ENCODE results near the gene SLC12A2.
A peak's percentile ranks its signal among the peaks of the same experiment; 100 is the strongest.

The SLC12A2 gene

DNA sequence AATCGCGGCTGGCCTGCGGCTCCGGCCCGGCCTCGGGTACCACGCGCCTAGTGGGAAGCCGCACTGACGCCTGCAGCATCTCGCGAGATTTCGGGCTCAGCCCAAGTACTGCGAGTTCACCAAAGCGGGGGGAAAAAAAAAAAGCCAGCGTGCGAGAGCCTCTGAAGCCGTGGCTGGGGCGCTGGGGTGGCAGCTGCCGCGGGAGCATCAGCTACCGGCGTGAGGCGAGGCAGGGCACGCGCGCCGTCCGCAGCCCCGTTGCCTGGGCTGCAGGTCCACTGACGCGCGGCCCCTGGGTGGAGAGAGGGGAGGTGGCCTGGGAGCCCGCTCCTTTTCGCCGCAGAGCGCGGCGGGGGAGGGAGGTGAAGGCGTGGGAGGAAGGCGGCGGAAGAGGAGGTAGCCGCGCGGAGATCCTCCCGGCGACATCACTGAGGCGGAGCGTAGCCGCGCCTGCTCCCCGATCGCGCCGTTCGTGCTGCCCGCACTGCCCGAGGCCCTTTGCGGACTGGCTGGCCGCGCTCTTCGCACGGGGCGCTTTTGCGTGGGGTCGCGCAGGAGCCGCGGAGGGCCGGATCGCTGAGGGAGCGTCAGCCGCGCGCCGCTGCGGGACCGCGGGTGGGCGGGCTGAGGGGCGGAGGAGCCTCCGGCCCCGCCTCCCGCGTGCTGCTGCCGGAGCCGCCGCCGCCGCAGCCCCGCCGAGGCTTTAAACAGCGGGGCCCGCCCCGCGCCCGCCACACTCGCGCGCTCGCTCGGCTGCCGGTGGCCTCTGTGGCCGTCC is at the start of gene SLC12A2:
Gene SLC12A2 (plus strand): TSS at position 734 of the 778 bp plus-strand sequence. CDS start 189 bp downstream, outside the sequence.
- peak within 1 kb of the TSS; percentile 74 for H3K4me3 ChIP-seq (ENCODE audit: low read depth, low read length)

DNA sequence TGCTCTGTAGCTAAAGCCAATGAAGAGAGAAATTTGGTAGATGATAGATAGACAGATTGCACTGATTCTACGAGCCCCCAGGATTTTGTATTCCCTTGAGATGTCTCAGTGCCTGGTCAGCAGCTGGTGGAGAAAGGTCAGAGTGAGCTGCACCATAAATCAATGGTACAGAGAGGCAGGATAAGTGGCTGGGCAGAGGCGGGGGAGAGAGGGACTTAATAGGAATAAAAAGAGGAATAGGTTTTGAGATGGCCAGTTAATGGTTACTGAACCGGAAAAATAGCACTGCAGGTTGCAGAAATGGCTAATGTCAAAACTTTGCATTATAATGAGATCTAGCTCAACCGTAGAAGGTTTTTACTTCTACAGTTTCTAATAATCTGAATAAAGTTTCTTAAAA is 47.9 kb upstream of the SLC12A2 start:
- no peak overlapping the region for H3K4me3 ChIP-seq (ENCODE audit: low read depth, low read length)

GRCh38 chr5:128036950-128037349 is 46.6 kb upstream of the SLC12A2 start:
- no peak overlapping the region for H3K4me3 ChIP-seq (ENCODE audit: low read depth, low read length)

DNA sequence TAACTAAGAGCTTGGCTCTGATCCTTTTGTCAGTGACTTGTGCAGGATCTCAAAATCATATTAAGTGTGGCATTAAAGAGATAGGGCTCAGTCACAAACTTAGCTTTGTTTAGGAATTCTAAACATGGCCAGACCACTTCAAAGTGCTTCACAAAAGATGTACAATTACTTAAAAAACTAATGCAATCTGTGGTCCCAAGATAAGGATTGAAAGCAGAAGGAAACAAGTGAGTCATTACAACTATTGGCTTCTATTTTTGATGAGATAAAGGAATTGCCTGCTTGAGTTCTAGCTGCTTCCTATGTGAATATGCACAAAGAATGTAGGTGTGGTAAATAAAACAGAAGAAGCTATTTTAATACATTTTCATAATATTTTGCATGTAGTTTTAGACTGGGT is 44.9 kb upstream of the SLC12A2 start:
- H3K4me3 ChIP-seq (ENCODE audit: low read depth, low read length), result no peak overlapping the region

DNA sequence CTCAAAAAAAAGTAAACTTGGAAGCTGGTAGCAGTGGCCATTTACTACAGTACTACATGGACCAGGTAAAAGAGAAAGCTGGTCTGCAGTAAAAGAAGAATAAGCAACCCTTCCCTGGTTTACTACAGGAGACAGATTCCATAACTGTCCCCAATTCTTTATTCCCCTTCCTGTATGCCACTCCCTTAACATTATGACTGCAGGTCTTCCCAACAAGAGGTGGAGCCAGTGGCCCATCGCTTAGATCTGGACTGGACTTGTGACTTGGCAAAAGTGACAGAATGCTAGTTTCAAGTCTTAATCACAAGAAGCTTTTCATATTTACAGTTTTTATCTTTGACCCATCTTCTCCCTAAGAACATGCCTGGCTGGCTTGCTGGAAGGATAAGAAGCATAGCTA is 42.6 kb upstream of the SLC12A2 start:
- H3K4me3 ChIP-seq (ENCODE audit: low read depth, low read length), result no peak overlapping the region

DNA sequence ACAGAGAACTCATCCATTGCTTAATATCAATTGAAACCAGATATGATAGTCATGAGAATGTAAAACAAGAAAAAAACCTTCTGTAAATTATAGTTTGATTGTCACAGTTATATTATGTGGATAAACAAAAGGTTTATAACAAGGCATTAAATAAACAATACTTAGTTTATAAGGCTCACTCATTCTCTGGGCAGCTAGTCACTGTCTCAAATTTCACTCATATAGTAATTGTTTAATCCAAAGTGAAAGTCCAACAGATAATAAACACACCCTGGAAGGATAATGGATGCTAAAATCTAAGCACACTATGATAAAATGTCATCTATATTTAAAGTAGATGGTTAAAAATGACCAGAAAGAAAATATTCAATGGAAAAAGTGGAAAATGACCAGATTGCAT is 30.8 kb upstream of the SLC12A2 start:
- no peak overlapping the region for H3K4me3 ChIP-seq (ENCODE audit: low read depth, low read length)

DNA sequence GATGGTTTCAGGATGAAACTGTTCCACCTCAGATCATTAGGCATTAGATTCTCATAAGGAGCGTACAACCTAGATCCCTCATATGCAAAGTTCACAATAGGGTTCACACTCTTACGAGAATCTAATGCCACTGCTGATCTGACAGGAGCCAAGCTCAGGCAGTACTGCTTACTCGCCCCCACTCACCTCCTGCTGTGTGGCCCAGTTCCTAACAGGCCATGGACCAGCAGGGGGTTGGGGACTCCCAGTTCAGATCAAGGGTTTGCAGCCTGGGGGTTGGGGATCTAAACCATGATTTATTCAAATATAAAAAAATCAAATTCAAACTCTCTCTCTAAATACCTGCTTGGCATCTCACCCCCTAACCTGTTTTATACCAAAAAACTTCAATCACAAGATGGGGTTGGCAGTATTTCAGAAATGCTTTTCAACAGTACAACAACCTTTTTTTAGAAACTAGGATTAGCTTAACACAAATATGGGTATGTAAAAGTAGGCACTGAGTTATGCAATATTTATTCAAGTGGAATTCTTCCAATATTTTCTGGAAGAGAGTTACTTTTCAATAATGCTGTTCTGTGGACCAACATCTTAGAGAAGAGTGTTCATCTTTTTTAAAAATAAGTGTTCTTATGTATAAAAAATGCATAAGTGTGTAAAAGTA is 30.1 kb upstream of the SLC12A2 start:
- no peak overlapping the region for H3K4me3 ChIP-seq (ENCODE audit: low read depth, low read length)

DNA sequence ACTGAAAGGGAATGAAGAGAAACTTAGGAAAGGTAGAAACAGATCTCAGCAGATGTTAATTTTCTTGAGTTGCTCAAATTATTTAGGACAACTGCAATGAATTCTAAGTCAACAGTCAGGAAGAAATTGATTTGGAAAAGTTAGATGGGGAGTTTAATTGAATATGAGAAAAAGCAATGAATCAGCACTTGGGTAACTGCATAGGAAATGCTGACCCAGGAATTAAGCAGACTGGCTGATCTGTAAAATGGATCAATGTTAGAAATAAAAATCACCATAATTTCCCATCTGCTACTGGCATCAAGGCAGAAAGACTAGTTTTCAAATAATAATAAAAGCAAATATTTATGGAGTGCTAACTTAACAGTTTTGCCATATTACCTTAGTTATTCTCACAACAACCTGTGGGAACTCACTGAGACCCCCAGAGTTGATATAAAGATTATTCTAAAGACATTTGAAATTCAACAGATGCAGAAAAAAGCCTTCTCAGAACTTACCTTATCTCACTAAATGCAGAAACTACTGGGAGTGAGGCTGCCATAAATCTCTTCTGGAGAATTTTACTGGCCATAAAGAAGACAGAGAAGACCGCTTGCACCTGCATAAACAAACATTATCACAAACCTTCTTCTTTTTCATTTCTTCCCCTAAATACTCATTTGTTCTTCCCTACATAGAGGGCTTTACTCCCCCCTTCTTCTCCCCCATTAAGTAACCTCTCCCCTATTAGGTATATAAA is 22.8 kb upstream of the SLC12A2 start:
- H3K4me3 ChIP-seq (ENCODE audit: low read depth, low read length), result no peak overlapping the region

DNA sequence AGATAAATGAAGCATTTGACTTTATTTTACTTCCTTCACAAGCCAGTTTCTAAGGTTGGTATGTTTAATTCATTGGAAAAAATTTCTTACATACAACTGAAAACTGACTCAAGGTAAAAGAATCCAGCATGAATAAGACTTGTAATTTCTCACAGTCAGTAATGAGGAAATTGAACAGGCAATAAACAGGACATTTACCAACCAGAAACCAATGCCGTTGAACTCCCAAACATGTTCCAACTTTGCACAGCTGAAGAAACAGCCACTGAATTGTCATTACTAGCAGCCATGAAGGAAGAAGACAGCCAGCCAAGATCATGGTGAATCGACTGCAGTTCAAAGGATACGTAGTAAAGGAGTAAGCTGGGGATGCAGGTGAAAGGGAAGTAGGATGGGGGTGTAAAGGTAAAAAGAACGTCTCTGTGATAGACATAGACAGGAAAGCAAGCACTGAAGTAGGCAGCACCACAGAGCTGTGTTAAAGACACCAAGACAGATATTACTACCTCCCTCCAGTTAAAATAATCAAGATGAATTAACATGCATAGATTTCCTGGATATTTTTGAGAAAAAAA is 21.3 kb upstream of the SLC12A2 start:
- no peak overlapping the region for H3K4me3 ChIP-seq (ENCODE audit: low read depth, low read length)

GRCh38 chr5:128074171-128074570 is 9.4 kb upstream of the SLC12A2 start:
- H3K4me3 ChIP-seq (ENCODE audit: low read depth, low read length), result no peak overlapping the region

DNA sequence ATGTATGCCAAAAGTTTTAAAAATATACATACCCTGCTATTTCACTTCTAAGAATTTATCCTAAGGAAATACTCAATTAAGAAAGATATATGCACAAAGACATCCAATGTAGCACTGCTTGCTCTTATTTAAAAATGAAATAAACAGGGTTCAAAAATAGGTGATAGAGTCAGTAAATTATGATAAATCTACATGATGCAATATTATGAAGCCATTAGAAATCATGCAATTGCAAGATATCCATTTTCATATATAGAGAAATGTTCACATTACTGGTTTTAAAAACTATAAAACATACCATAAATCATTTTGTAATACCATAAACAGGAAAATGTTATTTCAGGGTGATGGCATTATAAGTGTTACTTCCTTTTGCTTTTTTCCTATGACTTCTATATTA is 8.6 kb upstream of the SLC12A2 start:
- H3K4me3 ChIP-seq (ENCODE audit: low read depth, low read length), result no peak overlapping the region

- H3K4me3 ChIP-seq (ENCODE audit: low read depth, low read length), result no peak overlapping the region
Observed at GRCh38 chr5:128077526-128077925, 6.0 kb upstream of the SLC12A2 start.

GRCh38 chr5:128081111-128081851 is 2.3 kb upstream of the SLC12A2 start:
- H3K4me3 ChIP-seq (ENCODE audit: low read depth, low read length), result no peak overlapping the region

DNA sequence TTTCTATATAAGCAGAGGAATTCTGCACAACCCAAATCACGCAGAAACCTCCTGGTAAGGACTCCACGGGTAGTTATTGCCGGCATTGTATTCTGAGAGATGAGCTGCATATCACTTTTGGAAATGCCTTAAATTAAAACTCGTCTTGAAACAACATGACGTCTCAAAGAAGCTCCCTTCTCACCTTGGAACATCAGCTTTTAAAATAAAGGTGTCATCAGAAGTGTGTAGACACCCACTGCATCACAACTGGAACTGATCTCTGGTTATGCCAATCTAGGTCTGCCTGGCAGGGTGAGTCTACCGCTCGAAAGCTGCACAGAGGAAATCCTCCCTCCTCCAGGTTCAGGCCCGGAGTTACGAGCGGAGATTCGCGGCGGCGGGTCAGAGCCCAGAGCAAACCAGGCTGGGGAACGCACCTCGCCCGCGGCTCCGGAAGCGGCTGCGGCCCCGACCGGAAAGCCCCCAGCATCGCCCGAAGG is 974 bp upstream of the SLC12A2 start:
- H3K4me3 ChIP-seq (ENCODE audit: low read depth, low read length), result peak overlapping the region; percentile 74

- H3K4me3 ChIP-seq (ENCODE audit: low read depth, low read length), result peak overlapping the region; percentile 74
Observed at GRCh38 chr5:128083811-128084227, 253 bp downstream of the SLC12A2 start.

DNA sequence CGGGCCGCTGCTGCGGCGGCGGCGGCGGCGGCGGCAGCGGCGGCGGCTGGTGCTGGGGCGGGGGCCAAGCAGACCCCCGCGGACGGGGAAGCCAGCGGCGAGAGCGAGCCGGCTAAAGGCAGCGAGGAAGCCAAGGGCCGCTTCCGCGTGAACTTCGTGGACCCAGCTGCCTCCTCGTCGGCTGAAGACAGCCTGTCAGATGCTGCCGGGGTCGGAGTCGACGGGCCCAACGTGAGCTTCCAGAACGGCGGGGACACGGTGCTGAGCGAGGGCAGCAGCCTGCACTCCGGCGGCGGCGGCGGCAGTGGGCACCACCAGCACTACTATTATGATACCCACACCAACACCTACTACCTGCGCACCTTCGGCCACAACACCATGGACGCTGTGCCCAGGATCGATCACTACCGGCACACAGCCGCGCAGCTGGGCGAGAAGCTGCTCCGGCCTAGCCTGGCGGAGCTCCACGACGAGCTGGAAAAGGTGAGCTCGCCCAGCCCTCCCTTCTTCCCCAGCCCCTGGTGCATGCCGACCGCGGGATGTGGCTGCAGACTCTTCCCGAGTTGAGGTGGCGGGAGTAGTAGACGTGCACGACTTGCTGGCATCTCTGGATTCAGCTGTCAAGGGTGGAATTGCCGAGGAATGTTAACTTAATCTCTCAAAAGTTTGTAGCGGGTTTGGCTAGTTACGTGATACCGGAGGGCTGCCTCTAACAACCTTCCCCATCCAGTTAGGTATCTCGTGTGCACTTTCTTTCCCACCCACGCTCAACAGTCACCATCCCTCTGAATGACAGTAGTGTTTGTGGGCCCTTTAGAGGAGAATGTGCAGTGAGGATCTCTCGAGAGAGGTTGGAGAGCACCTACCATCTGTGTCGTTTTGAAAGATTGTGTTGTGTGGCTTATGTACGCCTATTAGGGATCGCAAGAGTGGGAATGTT is 932 bp downstream of the SLC12A2 start:
- peak overlapping the region; percentile 74 for H3K4me3 ChIP-seq (ENCODE audit: low read depth, low read length)

DNA sequence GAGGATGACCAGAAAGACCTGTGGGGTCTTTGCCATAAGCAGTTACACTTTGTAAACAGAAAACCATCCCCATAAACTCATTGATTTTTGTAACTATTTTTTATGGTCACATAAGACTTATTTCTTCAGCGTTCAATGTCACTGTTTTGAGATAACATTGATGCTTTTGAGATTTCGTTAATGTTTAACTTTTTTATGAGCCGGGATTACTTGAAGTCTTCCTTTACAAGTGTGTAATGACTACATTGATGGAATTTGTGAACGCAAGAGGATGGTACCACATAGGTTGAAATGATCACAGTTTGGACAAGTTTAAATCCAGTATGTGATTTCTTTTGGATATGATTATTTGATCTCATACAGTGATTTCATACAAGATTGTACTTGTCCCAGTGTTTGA is 1.8 kb downstream of the SLC12A2 start:
- no peak overlapping the region for H3K4me3 ChIP-seq (ENCODE audit: low read depth, low read length)

- no peak overlapping the region for H3K4me3 ChIP-seq (ENCODE audit: low read depth, low read length)
Observed at GRCh38 chr5:128091579-128091978, 8.0 kb downstream of the SLC12A2 start.

GRCh38 chr5:128092144-128092543 is 8.6 kb downstream of the SLC12A2 start:
- no peak overlapping the region for H3K4me3 ChIP-seq (ENCODE audit: low read depth, low read length)
